ENCODE measurements around the gene HOXD10.

DNA sequence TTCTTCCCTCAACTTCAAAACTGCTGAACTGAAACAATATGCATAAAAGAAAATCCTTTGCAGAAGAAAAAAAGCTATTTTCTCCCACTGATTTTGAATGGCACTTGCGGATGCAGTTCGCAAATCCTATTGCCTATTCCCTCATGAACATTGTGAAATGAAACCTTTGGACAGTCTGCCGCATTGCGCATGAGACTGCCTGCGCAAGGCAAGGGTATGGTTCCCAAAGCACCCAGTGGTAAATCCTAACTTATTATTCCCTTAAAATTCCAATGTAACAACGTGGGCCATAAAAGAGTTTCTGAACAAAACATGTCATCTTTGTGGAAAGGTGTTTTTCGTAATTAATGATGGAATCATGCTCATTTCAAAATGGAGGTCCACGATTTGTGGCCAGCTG is 21.3 kb downstream of the HOXD10 start:
- TF ChIP-seq, protein P1, sequence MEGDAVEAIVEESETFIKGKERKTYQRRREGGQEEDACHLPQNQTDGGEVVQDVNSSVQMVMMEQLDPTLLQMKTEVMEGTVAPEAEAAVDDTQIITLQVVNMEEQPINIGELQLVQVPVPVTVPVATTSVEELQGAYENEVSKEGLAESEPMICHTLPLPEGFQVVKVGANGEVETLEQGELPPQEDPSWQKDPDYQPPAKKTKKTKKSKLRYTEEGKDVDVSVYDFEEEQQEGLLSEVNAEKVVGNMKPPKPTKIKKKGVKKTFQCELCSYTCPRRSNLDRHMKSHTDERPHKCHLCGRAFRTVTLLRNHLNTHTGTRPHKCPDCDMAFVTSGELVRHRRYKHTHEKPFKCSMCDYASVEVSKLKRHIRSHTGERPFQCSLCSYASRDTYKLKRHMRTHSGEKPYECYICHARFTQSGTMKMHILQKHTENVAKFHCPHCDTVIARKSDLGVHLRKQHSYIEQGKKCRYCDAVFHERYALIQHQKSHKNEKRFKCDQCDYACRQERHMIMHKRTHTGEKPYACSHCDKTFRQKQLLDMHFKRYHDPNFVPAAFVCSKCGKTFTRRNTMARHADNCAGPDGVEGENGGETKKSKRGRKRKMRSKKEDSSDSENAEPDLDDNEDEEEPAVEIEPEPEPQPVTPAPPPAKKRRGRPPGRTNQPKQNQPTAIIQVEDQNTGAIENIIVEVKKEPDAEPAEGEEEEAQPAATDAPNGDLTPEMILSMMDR (conservative IDR thresholded peaks at IDR 0.05): no peak
- TF ChIP-seq ZFX (IDR thresholded peaks at IDR 0.05): no peak
